Neural cell (in vitro differentiated cells): ENCODE measurements around the gene SPATA31D3.

Experiments used
- EP300 ChIP-seq: fragments of 450-650 bp; conservative IDR thresholded peaks from 2 replicates; pipeline ENCODE4 v1.6.1; 2014; ENCODE audit warnings: antibody characterized with exemption, mild to moderate bottlenecking, moderate library complexity; ENCODE audit not compliant: poor library complexity, severe bottlenecking
- EZH2 ChIP-seq: fragments of 200-600, 300-800 bp; shearing (Covaris generic), sonication (generic); IDR thresholded peaks from 2 replicates; pipeline ENCODE4 v1.6.1; 2014; ENCODE audit warnings: antibody characterized with exemption, low read length, borderline replicate concordance, mild to moderate bottlenecking; ENCODE audit not compliant: insufficient read depth, poor library complexity, severe bottlenecking
- POLR2AphosphoS5 ChIP-seq: IDR thresholded peaks from 2 replicates; pipeline ENCODE4 v1.6.1; 2012
- RAD21 ChIP-seq: fragments of 450-650 bp; conservative IDR thresholded peaks from 2 replicates; pipeline ENCODE4 v1.6.1; 2014; ENCODE audit warnings: antibody characterized with exemption, mild to moderate bottlenecking, moderate library complexity
- SMC3 ChIP-seq: fragments of 450-650 bp; conservative IDR thresholded peaks from 2 replicates; pipeline ENCODE4 v1.6.1; 2014; ENCODE audit warnings: antibody characterized with exemption, mild to moderate bottlenecking, moderate library complexity; ENCODE audit not compliant: poor library complexity
- TF ChIP-seq, protein P1 (sequence below): fragments of 450-650 bp; IDR thresholded peaks from 2 replicates; pipeline ENCODE4 v1.5.1; 2014; ENCODE audit warnings: antibody characterized with exemption, mild to moderate bottlenecking, moderate library complexity; ENCODE audit not compliant: poor library complexity, severe bottlenecking
- TF ChIP-seq, protein P2 (sequence below): IDR thresholded peaks from 2 replicates; pipeline ENCODE4 v1.6.1; 2012; ENCODE audit warnings: borderline replicate concordance

DNA sequence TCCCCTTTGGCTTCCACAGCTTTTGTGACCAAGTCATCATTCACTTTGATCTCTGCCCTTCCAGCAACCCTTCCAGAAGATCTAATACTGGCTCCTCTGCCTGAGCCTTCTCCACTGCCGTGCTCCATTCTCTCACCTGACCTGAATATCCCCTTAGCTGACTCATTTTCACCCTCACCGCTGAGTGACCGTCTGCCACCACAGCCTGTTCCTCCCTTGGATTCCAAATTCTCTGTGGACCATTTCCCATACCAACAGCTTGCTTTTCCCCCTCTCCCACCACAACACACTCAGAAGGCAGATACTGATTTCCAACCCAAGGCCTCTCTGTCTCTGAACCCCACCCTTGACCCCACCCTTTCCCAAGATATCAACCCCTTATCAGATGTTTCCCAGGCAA is 24.7 kb downstream of the SPATA31D3 start:
- TF ChIP-seq, protein P1, sequence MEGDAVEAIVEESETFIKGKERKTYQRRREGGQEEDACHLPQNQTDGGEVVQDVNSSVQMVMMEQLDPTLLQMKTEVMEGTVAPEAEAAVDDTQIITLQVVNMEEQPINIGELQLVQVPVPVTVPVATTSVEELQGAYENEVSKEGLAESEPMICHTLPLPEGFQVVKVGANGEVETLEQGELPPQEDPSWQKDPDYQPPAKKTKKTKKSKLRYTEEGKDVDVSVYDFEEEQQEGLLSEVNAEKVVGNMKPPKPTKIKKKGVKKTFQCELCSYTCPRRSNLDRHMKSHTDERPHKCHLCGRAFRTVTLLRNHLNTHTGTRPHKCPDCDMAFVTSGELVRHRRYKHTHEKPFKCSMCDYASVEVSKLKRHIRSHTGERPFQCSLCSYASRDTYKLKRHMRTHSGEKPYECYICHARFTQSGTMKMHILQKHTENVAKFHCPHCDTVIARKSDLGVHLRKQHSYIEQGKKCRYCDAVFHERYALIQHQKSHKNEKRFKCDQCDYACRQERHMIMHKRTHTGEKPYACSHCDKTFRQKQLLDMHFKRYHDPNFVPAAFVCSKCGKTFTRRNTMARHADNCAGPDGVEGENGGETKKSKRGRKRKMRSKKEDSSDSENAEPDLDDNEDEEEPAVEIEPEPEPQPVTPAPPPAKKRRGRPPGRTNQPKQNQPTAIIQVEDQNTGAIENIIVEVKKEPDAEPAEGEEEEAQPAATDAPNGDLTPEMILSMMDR, result no peak
- TF ChIP-seq EZH2 (no peak), RAD21 (no peak), EP300 (no peak), POLR2AphosphoS5 (no peak), SMC3 (no peak)
- TF ChIP-seq, protein P2, sequence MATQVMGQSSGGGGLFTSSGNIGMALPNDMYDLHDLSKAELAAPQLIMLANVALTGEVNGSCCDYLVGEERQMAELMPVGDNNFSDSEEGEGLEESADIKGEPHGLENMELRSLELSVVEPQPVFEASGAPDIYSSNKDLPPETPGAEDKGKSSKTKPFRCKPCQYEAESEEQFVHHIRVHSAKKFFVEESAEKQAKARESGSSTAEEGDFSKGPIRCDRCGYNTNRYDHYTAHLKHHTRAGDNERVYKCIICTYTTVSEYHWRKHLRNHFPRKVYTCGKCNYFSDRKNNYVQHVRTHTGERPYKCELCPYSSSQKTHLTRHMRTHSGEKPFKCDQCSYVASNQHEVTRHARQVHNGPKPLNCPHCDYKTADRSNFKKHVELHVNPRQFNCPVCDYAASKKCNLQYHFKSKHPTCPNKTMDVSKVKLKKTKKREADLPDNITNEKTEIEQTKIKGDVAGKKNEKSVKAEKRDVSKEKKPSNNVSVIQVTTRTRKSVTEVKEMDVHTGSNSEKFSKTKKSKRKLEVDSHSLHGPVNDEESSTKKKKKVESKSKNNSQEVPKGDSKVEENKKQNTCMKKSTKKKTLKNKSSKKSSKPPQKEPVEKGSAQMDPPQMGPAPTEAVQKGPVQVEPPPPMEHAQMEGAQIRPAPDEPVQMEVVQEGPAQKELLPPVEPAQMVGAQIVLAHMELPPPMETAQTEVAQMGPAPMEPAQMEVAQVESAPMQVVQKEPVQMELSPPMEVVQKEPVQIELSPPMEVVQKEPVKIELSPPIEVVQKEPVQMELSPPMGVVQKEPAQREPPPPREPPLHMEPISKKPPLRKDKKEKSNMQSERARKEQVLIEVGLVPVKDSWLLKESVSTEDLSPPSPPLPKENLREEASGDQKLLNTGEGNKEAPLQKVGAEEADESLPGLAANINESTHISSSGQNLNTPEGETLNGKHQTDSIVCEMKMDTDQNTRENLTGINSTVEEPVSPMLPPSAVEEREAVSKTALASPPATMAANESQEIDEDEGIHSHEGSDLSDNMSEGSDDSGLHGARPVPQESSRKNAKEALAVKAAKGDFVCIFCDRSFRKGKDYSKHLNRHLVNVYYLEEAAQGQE, result no peak
